GM23248 (cell line): Measurements from ENCODE around the gene OR4D1.

Source experiments
- EZH2 ChIP-seq: fragments of 200-600 bp; sonication (generic); IDR thresholded peaks from 2 replicates; pipeline ENCODE4 v1.6.1; 2018; ENCODE audit warnings: antibody characterized with exemption, mild to moderate bottlenecking; ENCODE audit not compliant: insufficient read depth, poor library complexity, severe bottlenecking
- EZH2phosphoT487 ChIP-seq: fragments of 200-600 bp; sonication (generic); IDR thresholded peaks from 2 replicates; pipeline ENCODE4 v1.6.1; 2018; ENCODE audit warnings: antibody characterized with exemption, moderate library complexity, mild to moderate bottlenecking, low read depth; ENCODE audit not compliant: insufficient read depth

- TF ChIP-seq EZH2 = no peak
- TF ChIP-seq EZH2phosphoT487 = no peak
Measured at GRCh38 chr17:58100506-58100905, 47.7 kb upstream of the OR4D1 start.
